ENCODE measurements around the gene DEDD2. TPM values are rescaled to one million over a fixed set of nuclear protein-coding genes. Genes with fewer than 3 reads are reported as not detected.
A peak's percentile ranks its signal among the peaks of the same experiment; 100 is the strongest.

The DEDD2 gene
- total RNA-seq, 3 donors from 2014 or later (not counting 1 experiment from before 2014, with no cell fraction given): 83.2 to 110 (median 83.7) TPM

- peak overlapping the region; percentile 56 for H3K4me3 ChIP-seq (ENCODE audit: low read length)
- Mint-ChIP-seq H3K27me3 (ENCODE audit: low read depth in 2 of 2) (no peaks in the 10 kb centered on the region), H3K4me1 (peaks cover 17 to 32% of the 10 kb centered on the region in 2 donors), H3K4me3 (peak overlapping the region; percentile 75), H3K36me3 (no peaks in the 10 kb centered on the region), H3K9me3 (no peaks in the 10 kb centered on the region), H3K27ac (peak overlapping the region; percentile 67 to 95)
- 20% methylated on average over 38 of the region's 38 CpGs for WGBS (ENCODE audit: insufficient coverage)
- ATAC-seq: no peak
- no peak overlapping the region for H3K27ac ChIP-seq (ENCODE audit: low read length)
- H3K36me3 ChIP-seq (ENCODE audit: control insufficient read depth, insufficient read depth, low read length): no peaks in the 10 kb centered on the region
- no peaks in the 10 kb centered on the region for H3K27me3 ChIP-seq (ENCODE audit: control insufficient read depth, insufficient read depth, low read length)
- H3K9me3 ChIP-seq (ENCODE audit: control insufficient read depth, insufficient read depth, low read length): no peaks in the 10 kb centered on the region
- intact Hi-C loops (cut with micrococcal nuclease): loop anchor here (1.0 kb wide), 2 partner anchors 12 kb away; no protein-coding TSS in a partner anchor
- H3K4me1 ChIP-seq (ENCODE audit: control insufficient read depth, insufficient read depth, low read length): peaks cover 35% of the 10 kb centered on the region
- DNase-seq: peak in 1 of 2 donors; percentile 46
- TF ChIP-seq CTCF (IDR thresholded peaks at IDR 0.05): no peak
Observed at GRCh38 chr19:42255766-42256745, 38.6 kb upstream of the DEDD2 start.

- H3K9me3 Mint-ChIP-seq: no peaks in the 10 kb centered on the region
- peaks cover 17 to 32% of the 10 kb centered on the region in 2 donors for H3K4me1 Mint-ChIP-seq
- intact Hi-C loops (cut with micrococcal nuclease): loop anchor here (1.0 kb wide), 2 partner anchors 11 to 13 kb away; no protein-coding TSS in a partner anchor
- no peaks in the 10 kb centered on the region for H3K27me3 ChIP-seq (ENCODE audit: control insufficient read depth, insufficient read depth, low read length)
- H3K4me1 ChIP-seq (ENCODE audit: control insufficient read depth, insufficient read depth, low read length): peaks cover 40% of the 10 kb centered on the region
- peaks cover 1% of the 10 kb centered on the region for H3K36me3 ChIP-seq (ENCODE audit: control insufficient read depth, insufficient read depth, low read length)
- no peak for TF ChIP-seq CTCF (IDR thresholded peaks at IDR 0.05)
- H3K27ac ChIP-seq (ENCODE audit: low read length): peak within 1 kb of the TSS; percentile 100
- H3K36me3 Mint-ChIP-seq: no peaks in the 10 kb centered on the region
- DNase-seq: peak; percentile 96 to 97
- under 1% methylated on average over 53 of the region's 75 CpGs for WGBS (ENCODE audit: insufficient coverage)
- H3K9me3 ChIP-seq (ENCODE audit: control insufficient read depth, insufficient read depth, low read length): no peaks in the 10 kb centered on the region
- peak within 1 kb of the TSS; percentile 100 for H3K4me3 ChIP-seq (ENCODE audit: low read length)
- peak; percentile 77 to 94 (median 88) for ATAC-seq
- H3K4me3 Mint-ChIP-seq: peak within 1 kb of the TSS; percentile 78
- no peaks in the 10 kb centered on the region for H3K27me3 Mint-ChIP-seq (ENCODE audit: low read depth in 2 of 2)
- peak within 1 kb of the TSS; percentile 61 to 95 for H3K27ac Mint-ChIP-seq
Observed at GRCh38 chr19:42254850-42255765, 37.6 kb upstream of the DEDD2 start, which contains the start of gene ERF. Gene ERF (minus strand): TSS chr19:42255128. CDS start chr19:42254999, 129 bp downstream.

GRCh38 chr19:42254089-42254849 is 36.8 kb upstream of the DEDD2 start:
- Mint-ChIP-seq H3K9me3 (no peaks in the 10 kb centered on the region), H3K36me3 (no peaks in the 10 kb centered on the region), H3K27ac (peak overlapping the region; percentile 61 to 95), H3K27me3 (ENCODE audit: low read depth in 2 of 2) (no peaks in the 10 kb centered on the region), H3K4me1 (peaks cover 17 to 34% of the 10 kb centered on the region in 2 donors), H3K4me3 (peak overlapping the region; percentile 78)
- no peaks in the 10 kb centered on the region for H3K27me3 ChIP-seq (ENCODE audit: control insufficient read depth, insufficient read depth, low read length)
- intact Hi-C loops (cut with micrococcal nuclease): no loop called here
- DNase-seq: peak; percentile 66 to 89
- peak; percentile 32 to 56 (median 37) for ATAC-seq
- peaks cover 40% of the 10 kb centered on the region for H3K4me1 ChIP-seq (ENCODE audit: control insufficient read depth, insufficient read depth, low read length)
- peak overlapping the region; percentile 100 for H3K27ac ChIP-seq (ENCODE audit: low read length)
- H3K9me3 ChIP-seq (ENCODE audit: control insufficient read depth, insufficient read depth, low read length): no peaks in the 10 kb centered on the region
- H3K36me3 ChIP-seq (ENCODE audit: control insufficient read depth, insufficient read depth, low read length): peaks cover 3% of the 10 kb centered on the region
- H3K4me3 ChIP-seq (ENCODE audit: low read length): peak overlapping the region; percentile 100
- under 1% methylated on average over 63 of the region's 70 CpGs for WGBS (ENCODE audit: insufficient coverage)
- TF ChIP-seq CTCF (IDR thresholded peaks at IDR 0.05): no peak

Data from natural killer cell (primary cell).